Activated CD4-positive, CD25-positive, alpha-beta regulatory T cell treated with anti-CD3 and anti-CD28 coated beads, Interleukin-2, amount 50 U/mL, for 16 hours (primary cell): ENCODE measurements around the gene MYO16.

Source experiments
- DNase-seq: peaks from one replicate; pipeline ENCODE4 v3.0.0-alpha.2; 2020; ENCODE audit warnings: low read depth, low spot score

Gene MYO16

GRCh38 chr13:108789476-108789875 is 160.1 kb downstream of the MYO16 start:
- no peak for DNase-seq

DNA sequence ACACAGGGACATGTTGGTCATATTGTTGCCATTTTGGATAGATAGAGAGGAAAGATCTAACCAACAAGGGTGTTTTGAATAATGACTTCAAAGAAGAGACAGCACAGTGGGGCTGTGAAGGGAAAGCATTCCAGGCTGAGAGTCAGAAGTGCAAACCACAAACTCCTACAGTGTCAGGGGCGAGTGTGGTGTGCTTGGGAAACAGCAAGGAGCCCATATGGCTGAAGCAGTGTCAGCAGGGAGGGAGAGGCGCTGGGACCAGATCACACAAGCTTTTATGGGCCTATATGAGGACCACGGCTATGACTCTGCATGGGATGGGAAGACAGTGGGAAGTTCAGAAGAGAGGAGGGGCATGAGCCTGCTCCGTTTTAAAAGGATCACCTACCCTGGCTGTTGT is 166.4 kb downstream of the MYO16 start:
- DNase-seq, result no peak

DNA sequence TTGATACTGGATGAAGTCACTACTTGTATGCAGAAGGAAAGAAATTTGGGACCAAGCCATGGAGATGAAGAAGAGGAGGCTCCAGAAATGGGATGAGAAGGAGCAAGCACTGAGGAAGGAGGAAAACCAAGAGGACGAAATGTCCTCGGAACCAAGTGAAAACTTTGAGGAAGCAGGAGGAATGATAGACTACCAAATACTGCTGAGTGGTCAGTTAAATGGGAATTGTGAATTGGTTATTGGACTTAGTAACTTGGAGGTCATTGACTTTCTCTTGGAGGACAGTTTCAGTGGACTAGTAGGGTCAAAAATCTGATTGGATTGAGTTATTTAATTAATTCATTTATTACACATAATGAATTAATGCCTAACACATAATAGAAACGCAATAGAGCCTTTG is 167.9 kb downstream of the MYO16 start:
- no peak for DNase-seq

DNA sequence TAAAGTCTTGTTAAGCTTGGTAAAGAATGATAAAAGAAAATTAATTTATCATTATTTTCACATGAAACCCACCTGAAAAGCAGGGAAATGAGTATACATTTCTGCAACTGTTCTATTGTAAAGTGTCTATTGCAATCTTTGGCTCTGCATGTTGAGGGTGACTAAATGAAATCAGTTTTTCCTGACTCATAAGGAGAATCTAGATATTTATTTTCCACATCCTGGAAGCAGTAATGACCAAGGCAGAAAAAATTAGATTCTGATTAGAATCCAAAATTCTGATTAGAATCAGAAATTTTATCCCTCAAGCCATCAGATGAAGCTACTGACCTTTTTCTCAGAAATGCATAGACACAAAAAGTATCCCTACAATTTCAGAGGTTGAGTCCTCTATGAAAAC is 178.4 kb downstream of the MYO16 start:
- no peak for DNase-seq

DNA sequence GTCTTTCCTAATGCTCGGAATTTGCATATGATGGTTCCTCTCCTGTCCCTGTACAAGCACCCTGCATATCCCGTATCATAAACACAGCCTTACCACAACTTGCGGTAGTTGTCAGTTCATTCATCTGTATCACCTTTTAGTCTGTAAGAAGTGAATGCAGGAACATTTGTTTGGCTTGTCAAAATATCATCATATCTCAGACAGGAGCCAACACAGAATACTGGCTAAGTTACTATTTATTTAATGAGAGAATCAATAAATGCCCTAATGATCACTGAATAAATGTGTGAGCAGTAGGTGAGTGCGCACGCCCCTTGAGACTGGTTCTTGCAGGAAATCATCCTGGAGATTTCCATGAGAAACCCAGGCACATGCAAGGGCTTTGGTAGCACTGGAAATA is 182.8 kb downstream of the MYO16 start:
- DNase-seq, result no peak

DNA sequence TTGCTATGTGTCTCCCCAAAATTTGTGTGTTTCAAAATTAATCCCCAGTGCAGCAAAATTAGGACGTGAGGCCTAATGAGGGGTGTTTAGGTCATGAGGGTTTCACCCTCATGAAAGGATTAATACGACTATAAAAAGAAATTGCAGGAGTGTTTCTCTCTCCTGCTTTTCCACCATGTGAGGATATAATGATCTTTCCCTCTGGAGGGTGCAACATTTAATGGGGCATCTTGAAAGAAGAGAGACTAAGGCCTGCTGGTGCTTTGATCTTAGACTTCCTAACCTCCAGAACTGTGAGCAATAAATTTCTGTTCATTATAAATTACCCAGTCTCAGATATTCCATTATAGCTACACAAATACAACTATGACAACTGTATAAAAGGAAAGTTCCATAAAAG is 183.2 kb downstream of the MYO16 start:
- no peak for DNase-seq

GRCh38 chr13:108813587-108814170 is 184.3 kb downstream of the MYO16 start:
- no peak for DNase-seq

- DNase-seq, result no peak
These were observed 187.0 kb downstream of the MYO16 start for GRCh38 chr13:108816375-108816774.

DNA sequence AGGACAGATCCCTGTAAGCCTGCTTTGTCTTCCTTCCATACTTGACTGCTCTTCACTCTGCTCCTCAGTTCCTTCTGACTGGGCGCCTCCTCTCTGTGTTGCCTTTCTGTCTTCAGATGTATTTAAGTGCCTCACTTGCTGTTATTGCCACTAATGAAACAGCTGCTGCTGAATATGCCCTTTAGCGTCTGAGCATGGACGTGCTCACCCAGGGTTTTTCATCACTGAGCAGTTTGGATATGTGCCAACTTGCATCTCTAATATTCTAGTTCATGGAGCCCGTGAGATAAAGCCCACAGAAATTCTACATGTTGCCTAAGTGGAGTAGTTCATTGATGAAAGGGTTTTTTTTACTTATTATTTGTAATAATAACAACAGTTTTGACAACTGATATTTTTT is 198.2 kb downstream of the MYO16 start:
- no peak for DNase-seq

GRCh38 chr13:108828086-108828815 is 198.8 kb downstream of the MYO16 start:
- no peak for DNase-seq

GRCh38 chr13:108830916-108831315 is 201.5 kb downstream of the MYO16 start:
- DNase-seq, result no peak

DNA sequence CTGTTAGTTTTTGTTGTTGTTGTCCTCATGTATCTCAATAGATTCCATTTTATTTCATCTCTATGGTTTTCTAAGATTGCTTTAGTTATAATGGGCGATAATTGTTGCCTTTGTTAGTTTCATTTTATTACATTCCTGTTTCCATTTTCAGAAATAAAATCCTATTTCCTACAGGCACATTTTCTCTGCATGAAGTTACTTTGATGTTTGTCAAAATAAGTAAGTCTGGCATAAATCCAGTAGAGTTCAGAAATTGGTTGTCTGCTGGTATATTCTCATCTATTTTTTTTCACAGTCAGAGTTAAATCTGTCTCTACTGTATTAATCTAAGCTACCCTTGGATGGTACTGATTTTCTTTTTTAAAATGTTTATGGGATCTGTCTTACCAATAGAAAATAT is 204.1 kb downstream of the MYO16 start:
- DNase-seq, result no peak

- no peak for DNase-seq
These were observed 204.8 kb downstream of the MYO16 start for GRCh38 chr13:108834193-108834592.

DNA sequence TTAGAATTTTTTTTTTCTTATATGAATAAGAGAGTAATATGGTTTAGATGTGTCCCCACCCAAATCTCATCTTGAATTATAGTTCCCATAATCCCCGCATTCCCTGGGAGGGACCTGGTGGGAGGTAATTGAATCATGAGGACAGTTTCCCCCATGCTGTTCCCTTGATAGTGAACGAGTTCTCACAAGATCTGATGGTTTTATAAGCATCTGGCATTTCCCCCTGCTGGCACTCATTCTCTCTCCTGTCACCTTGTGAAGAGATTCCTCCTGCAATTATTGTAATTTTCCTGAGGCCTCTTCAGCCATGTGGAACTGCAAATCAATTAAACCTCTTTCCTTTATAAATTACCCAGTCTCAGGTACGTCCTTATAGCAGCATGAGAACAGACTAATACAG is 205.7 kb downstream of the MYO16 start:
- no peak for DNase-seq

DNA sequence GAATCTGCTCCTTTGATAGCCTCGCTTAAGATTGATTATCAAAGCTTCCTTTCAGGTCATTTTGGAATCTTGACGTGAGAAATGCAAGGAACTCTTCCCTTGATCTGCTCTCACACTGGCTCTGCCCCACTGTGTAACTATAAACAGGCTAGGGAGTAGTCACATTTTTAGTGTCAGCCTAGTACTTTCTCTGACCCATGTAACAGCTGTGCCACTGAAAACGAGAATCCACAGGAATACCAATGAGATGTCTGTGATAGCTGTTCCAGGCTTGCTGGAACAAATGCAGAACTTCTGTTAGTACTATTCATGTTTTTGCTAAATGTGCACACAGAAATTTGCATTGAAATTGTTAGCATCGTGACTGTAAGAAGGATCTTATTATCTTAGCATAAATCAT is 221.3 kb downstream of the MYO16 start:
- no peak for DNase-seq

- no peak for DNase-seq
These were observed 222.2 kb downstream of the MYO16 start for GRCh38 chr13:108851660-108852059.

- DNase-seq, result no peak
These were observed 223.6 kb downstream of the MYO16 start for GRCh38 chr13:108853031-108853430.

DNA sequence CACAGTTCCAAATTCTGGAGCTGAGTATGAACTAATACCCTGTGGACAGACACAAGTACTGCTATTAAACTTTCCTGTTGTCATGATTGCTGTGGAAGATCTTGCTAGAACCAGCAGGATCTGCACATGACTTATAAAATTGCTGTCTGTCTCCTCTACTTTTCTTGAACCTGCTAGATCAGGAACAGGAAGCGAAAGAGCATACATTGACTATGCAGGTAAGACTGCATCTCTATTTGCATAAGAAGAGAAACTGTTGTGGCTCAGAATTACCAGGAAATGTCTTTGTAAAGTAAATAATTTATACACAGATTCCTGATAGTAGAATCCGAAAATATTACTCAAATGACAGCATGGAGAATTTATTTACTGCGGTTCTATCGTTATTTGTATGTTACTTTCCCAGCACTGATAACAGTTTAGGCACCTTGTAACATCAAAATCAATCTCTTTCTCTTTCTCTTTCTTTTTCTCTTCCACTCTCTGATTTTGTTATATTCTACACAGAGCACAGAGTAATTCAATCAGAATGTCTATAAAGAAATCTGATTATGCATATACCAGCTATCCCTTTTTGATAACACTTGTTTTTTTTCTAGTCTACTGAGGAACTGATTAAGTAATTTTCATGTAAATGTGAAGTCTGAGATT is 226.5 kb downstream of the MYO16 start:
- DNase-seq, result no peak

DNA sequence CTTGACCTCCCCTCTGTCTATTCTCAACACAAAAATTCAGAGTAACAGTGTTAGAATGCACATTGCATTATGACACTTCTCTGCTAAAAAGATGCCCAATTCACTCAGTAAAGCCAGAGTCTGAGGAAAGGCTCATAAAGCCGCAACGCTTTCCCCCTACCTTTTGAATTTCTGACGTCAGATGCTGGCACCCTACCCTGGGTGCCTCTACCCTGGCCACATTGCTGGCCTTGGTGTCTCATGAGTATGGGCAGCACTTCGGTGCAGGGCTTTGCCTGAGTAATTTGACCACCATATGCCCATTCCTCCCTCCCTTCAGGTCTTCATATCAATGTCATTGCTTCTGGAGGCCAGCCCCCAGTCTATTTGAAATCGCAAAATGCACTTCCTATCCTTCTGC is 229.3 kb downstream of the MYO16 start:
- no peak for DNase-seq

DNA sequence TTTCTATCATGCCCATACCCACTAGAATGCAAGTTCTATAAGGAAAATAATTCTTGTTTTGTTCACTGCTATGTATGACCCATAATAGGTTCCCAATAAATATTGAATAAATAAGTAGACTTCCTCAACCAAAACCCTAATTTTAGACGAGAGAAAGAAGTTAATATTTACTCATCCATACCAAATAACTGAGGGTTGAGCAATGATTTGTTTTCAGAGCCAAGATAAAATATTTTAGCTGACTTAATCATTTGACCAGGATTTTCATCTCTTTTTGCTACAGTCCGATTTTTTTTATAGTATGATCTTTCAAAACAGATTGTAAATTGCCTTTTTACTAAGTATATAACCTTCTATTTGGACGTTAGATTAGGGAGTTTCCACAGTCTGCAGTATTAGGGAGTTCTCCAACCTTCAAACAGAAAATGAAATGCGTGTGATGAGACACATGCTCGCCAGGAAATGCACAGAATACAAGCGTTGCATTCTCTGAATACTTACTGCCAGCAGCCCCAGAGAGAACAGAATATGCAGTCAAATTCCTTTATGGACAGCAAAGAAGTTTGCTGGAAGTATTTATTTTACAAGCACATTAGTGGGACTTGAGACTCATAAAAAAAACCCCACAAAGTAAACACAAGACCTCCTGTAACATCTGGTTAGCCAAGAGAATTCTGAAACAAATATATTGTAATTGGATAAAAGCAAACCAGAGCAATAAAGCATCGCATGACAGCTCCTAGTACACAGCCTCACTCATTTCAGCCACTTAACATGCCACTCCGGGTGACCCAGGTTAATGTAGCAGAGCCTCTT is 230.0 kb downstream of the MYO16 start:
- DNase-seq, result no peak

GRCh38 chr13:108860418-108860817 is 231.0 kb downstream of the MYO16 start:
- no peak for DNase-seq

DNA sequence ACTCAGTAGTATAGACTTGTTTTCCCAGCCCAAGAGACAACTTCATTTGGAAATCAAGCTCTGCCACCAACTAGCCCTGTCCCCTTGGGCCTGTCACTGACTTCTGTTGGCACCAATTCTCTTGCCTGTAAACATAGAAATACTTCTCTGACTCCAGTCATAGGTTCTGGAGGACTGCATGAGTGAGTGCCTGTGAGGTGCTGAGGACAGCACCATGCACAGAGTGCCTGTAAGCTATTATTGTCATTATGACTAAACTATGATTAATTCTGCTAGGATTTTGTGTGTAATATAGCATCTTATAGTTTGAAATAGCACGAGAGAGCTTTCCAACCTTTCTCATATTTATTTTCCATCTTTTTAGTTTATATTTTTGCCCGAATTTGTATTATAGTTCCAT is 247.9 kb downstream of the MYO16 start:
- no peak for DNase-seq
